HG03066 (cell line): ENCODE data around the gene ZNF644.

Experiments
- ATAC-seq: cut with Tn5 transposase; IDR thresholded peaks from one replicate; pipeline ENCODE4 v1.9.1; 2021; ENCODE audit warnings: low read depth; ENCODE audit not compliant: unreplicated experiment

The ZNF644 gene

GRCh38 chr1:90990779-90991178, 31.1 kb downstream of the ZNF644 start:
- no peak for ATAC-seq

- no peak for ATAC-seq
Observed at GRCh38 chr1:90989990-90990389, 31.8 kb downstream of the ZNF644 start.

GRCh38 chr1:90989302-90989701, 32.5 kb downstream of the ZNF644 start:
- no peak for ATAC-seq

GRCh38 chr1:90987841-90988240, 34.0 kb downstream of the ZNF644 start:
- ATAC-seq = no peak

- ATAC-seq = no peak
Observed at GRCh38 chr1:90986953-90987352, 34.9 kb downstream of the ZNF644 start.

GRCh38 chr1:90977522-90977921, 44.3 kb downstream of the ZNF644 start:
- ATAC-seq = no peak

- ATAC-seq = no peak
Observed at GRCh38 chr1:90973897-90974798, 47.7 kb downstream of the ZNF644 start.

- ATAC-seq = no peak
Observed at GRCh38 chr1:90970208-90970607, 51.6 kb downstream of the ZNF644 start.

GRCh38 chr1:90969241-90969640, 52.6 kb downstream of the ZNF644 start:
- no peak for ATAC-seq

- ATAC-seq = no peak
Observed at GRCh38 chr1:90964444-90965035, 57.3 kb downstream of the ZNF644 start.

GRCh38 chr1:90963651-90964050, 58.2 kb downstream of the ZNF644 start:
- ATAC-seq = no peak

- ATAC-seq = no peak
Observed at GRCh38 chr1:90963236-90963635, 58.6 kb downstream of the ZNF644 start.

GRCh38 chr1:90959352-90960206, 62.3 kb downstream of the ZNF644 start:
- peak; percentile 58 for ATAC-seq

GRCh38 chr1:90957497-90957896, 64.3 kb downstream of the ZNF644 start:
- ATAC-seq = no peak

GRCh38 chr1:90955769-90956168, 66.1 kb downstream of the ZNF644 start:
- ATAC-seq = no peak

GRCh38 chr1:90952906-90953305, 68.9 kb downstream of the ZNF644 start:
- ATAC-seq = no peak

GRCh38 chr1:90951009-90951408, 70.8 kb downstream of the ZNF644 start:
- ATAC-seq = no peak

GRCh38 chr1:90948301-90948700, 73.5 kb downstream of the ZNF644 start:
- no peak for ATAC-seq

- no peak for ATAC-seq
Observed at GRCh38 chr1:90946630-90947029, 75.2 kb downstream of the ZNF644 start.

GRCh38 chr1:90945287-90945686, 76.5 kb downstream of the ZNF644 start:
- ATAC-seq = no peak

- ATAC-seq = no peak
Observed at GRCh38 chr1:90943966-90944365, 77.9 kb downstream of the ZNF644 start.
